CD4-positive, CD25-positive, alpha-beta regulatory T cell (primary cell): ENCODE measurements around the gene NPR1. TPM values are rescaled to one million over a fixed set of nuclear protein-coding genes. Genes with fewer than 3 reads are reported as not detected.
A peak's percentile ranks its signal among the peaks of the same experiment; 100 is the strongest.

Experiments
- ATAC-seq, 2 donors: fragments of 150-1000 bp; cut with Tn5 transposase; one replicate each; pipeline ENCODE4 v1.10.0; 2021; ENCODE audit warnings: low read depth in 2 of 2, moderate number of reproducible peaks in 2 of 2, moderate library complexity in 1 of 2
- DNase-seq, 3 donors: peaks; one replicate each; pipeline versions ENCODE4 v3.0.0 to v3.0.0-alpha.2; 2012 to 2022; ENCODE audit warnings: mixed read lengths in 1 of 3
- H3K27ac ChIP-seq: one replicate; pipeline ENCODE4 v1.7.0; 2013; ENCODE audit warnings: mild to moderate bottlenecking, low read length; ENCODE audit not compliant: insufficient read depth, poor library complexity, severe bottlenecking
- H3K27me3 ChIP-seq: one replicate; pipeline ENCODE4 v1.7.0; 2013; ENCODE audit warnings: low read length; ENCODE audit not compliant: control insufficient read depth, insufficient read depth
- H3K36me3 ChIP-seq: one replicate; pipeline ENCODE4 v1.7.0; 2013; ENCODE audit warnings: mild to moderate bottlenecking, low read length, moderate library complexity; ENCODE audit not compliant: control insufficient read depth, insufficient read depth
- H3K4me1 ChIP-seq: 2 replicates; pipeline ENCODE4 v1.7.0; 2013; ENCODE audit warnings: mild to moderate bottlenecking, low read length; ENCODE audit not compliant: insufficient read depth, control insufficient read depth, poor library complexity, severe bottlenecking
- H3K4me3 ChIP-seq: one replicate; pipeline ENCODE4 v1.7.0; 2013; ENCODE audit warnings: low read depth, mild to moderate bottlenecking, low read length, moderate library complexity
- H3K9me3 ChIP-seq, 2 experiments: 1 replicate in 1 of 2; 2 replicates in 1 of 2; pipeline ENCODE4 v1.7.0; 2013; ENCODE audit warnings: low read length in 2 of 2, mild to moderate bottlenecking in 1 of 2, moderate library complexity in 1 of 2; ENCODE audit not compliant: control insufficient read depth in 2 of 2
- H3K27ac Mint-ChIP-seq, 3 donors: one replicate each; pipeline ENCODE4 v1.8.0; 2020 to 2022; ENCODE audit warnings: mild to moderate bottlenecking in 3 of 3, mixed read lengths in 3 of 3, moderate library complexity in 2 of 3
- H3K27me3 Mint-ChIP-seq: one replicate; pipeline ENCODE4 v1.8.0; 2022; ENCODE audit warnings: mild to moderate bottlenecking, mixed read lengths
- H3K36me3 Mint-ChIP-seq: one replicate; pipeline ENCODE4 v1.8.0; 2020; ENCODE audit warnings: mixed read lengths
- H3K4me1 Mint-ChIP-seq, 4 donors: one replicate each; pipeline ENCODE4 v1.8.0; 2020 to 2022; ENCODE audit warnings: mixed read lengths in 4 of 4, mild to moderate bottlenecking in 1 of 4
- H3K4me3 Mint-ChIP-seq, 4 donors: one replicate each; pipeline ENCODE4 v1.8.0; 2020 to 2022; ENCODE audit warnings: mild to moderate bottlenecking in 4 of 4, mixed read lengths in 4 of 4, moderate library complexity in 3 of 4
- H3K9me3 Mint-ChIP-seq, 7 donors: one replicate each; pipeline ENCODE4 v1.8.0; 2020 to 2022; ENCODE audit warnings: mixed read lengths in 7 of 7, mild to moderate bottlenecking in 3 of 7, moderate library complexity in 2 of 7
- polyA plus RNA-seq, 4 donors: library from polyadenylated mRNA; unstranded; fragments of 300-500 nt; fragmentation: Illumina TruSeq; gene quantifications; one replicate each; pipeline ENCODE4 v1.2.3, GENCODE V29; 2021
- total RNA-seq: library from RNA; stranded (reverse); gene quantifications from one replicate; pipeline ENCODE4 v1.2.3, GENCODE V29; 2022

NPR1 gene
- total and polyA plus RNA-seq, 5 donors from 2014 or later: not detected

- H3K9me3 ChIP-seq: no peaks in the 10 kb centered on the region
- Mint-ChIP-seq H3K27me3 (peaks cover 13% of the 10 kb centered on the region), H3K27ac (no peak overlapping the region), H3K4me3 (no peak overlapping the region), H3K36me3 (no peaks in the 10 kb centered on the region), H3K4me1 (peaks cover 0 to 3% (median 0%) of the 10 kb centered on the region in 4 donors), H3K9me3 (peaks cover 0 to 1% (median 0%) of the 10 kb centered on the region in 7 donors)
- no peaks in the 10 kb centered on the region for H3K4me1 ChIP-seq
- ATAC-seq: no peak
- no peaks in the 10 kb centered on the region for H3K27me3 ChIP-seq
- no peak overlapping the region for H3K27ac ChIP-seq
- no peaks in the 10 kb centered on the region for H3K36me3 ChIP-seq
- no peak overlapping the region for H3K4me3 ChIP-seq
- no peak for DNase-seq
These were observed 18.3 kb downstream of the NPR1 start for GRCh38 chr1:153696741-153697140.

DNA sequence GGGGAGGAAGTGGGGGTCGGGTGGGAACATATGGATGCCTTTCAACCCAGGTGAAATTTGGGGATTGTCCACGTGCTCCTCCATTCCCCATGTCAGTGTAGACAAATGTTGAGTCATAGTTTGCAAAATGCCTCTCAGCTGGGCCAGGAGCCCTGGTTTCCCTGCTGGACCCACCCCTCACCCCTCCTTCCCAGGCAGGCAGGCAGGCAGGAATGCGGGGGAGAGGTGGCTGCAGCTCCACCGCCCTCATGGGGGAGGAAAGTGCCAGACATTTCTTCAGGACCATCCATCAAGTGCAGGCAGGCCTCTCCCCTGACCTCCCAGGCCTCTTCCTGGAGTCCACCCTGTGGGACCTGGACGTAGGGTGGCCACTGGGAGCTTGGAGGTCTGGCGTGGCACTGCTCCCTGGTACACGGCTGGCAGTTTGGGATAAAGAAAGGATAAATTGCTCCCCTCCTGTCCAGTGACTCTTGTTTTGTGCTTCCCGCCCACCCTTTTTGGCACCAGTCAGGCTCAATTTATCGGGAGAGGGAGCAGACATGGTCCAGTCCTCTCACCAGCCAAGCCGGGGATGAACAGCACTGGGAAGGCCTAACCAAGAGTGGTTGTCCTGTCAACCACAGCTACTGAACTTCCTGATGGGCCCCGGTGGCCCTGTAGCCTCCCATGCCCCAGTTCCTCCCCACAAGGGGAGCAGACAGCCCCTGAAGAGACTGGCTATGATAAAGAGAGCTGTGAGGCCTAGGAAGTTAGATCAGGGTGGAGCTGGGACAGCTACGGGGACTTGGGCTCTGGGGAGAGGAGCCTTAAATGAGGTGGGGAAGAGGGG lies 18.9 kb downstream of the NPR1 start:
- Mint-ChIP-seq H3K4me3 (no peak overlapping the region), H3K4me1 (peaks cover 0 to 3% (median 0%) of the 10 kb centered on the region in 4 donors), H3K27ac (no peak overlapping the region), H3K9me3 (peaks cover 0 to 1% (median 0%) of the 10 kb centered on the region in 7 donors), H3K27me3 (peaks cover 12% of the 10 kb centered on the region), H3K36me3 (no peaks in the 10 kb centered on the region)
- DNase-seq: no peak
- no peak for ATAC-seq
- Histone ChIP-seq H3K4me3 (no peak overlapping the region), H3K27me3 (no peaks in the 10 kb centered on the region), H3K9me3 (no peaks in the 10 kb centered on the region), H3K36me3 (no peaks in the 10 kb centered on the region), H3K4me1 (no peaks in the 10 kb centered on the region), H3K27ac (no peak overlapping the region)

DNA sequence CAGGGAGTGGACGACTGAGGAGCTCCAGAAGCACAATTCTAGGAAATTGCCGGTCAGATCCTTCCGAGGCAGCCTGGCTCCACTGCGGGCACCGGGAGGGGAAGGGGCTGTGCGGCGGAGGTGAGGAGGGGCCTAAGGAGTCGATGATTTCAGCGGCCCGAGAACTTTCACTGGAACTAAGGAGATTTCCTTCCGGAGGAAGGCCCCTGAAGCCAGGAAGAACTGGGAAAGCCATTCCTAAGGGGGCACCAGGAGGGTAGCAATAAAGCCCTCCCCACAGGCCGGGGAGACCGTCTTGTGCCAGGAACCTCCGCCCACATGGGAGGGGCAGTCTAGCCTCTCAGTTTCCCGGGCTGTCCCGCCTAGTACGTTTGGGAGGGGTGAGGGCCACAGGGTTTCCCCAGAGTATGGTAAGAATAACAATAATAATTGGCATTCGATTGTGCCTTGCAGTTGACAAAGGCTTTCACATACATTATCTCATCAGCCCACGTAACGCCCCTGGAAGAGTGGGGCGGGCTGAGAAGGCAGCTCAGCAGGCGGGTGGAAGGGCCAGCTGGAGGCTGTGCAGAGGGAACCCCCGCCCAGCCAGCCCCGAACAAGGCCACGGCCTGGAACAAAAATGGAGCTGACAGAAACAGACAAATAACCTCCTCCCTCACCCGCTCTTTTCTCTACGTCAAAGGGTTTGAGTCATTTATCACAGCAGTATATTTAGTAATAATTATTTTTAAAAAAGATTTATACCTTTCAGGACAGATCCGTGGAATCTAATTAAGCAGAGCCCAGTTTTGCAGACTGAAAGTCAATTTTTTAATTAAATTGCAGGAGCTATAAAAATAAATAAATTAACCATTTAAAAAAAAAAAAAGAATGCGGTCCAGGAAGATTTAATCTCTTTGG lies 19.8 kb downstream of the NPR1 start:
- Histone ChIP-seq H3K27ac (no peak overlapping the region), H3K27me3 (no peaks in the 10 kb centered on the region), H3K9me3 (no peaks in the 10 kb centered on the region), H3K36me3 (no peaks in the 10 kb centered on the region), H3K4me1 (no peaks in the 10 kb centered on the region), H3K4me3 (no peak overlapping the region)
- Mint-ChIP-seq H3K4me1 (peaks cover 0 to 3% (median 0%) of the 10 kb centered on the region in 4 donors), H3K27me3 (peaks cover 7% of the 10 kb centered on the region), H3K27ac (no peak overlapping the region), H3K9me3 (peaks cover 0 to 1% (median 0%) of the 10 kb centered on the region in 7 donors), H3K4me3 (no peak overlapping the region), H3K36me3 (no peaks in the 10 kb centered on the region)
- ATAC-seq (no peak), DNase-seq (no peak)

- H3K9me3 ChIP-seq: no peaks in the 10 kb centered on the region
These were observed 20.6 kb downstream of the NPR1 start for GRCh38 chr1:153698923-153699714.

GRCh38 chr1:153699768-153700167 lies 21.3 kb downstream of the NPR1 start:
- no peaks in the 10 kb centered on the region for H3K9me3 ChIP-seq
- no peak overlapping the region for H3K27ac ChIP-seq
- H3K36me3 Mint-ChIP-seq: no peaks in the 10 kb centered on the region
- no peaks in the 10 kb centered on the region for H3K4me1 ChIP-seq
- no peak overlapping the region for H3K4me3 Mint-ChIP-seq
- H3K36me3 ChIP-seq: no peaks in the 10 kb centered on the region
- DNase-seq (no peak), ATAC-seq (no peak)
- no peak overlapping the region for H3K27ac Mint-ChIP-seq
- H3K4me1 Mint-ChIP-seq: peaks cover 0 to 3% (median 0%) of the 10 kb centered on the region in 4 donors
- H3K4me3 ChIP-seq: no peak overlapping the region
- H3K27me3 ChIP-seq: no peaks in the 10 kb centered on the region
- no peaks in the 10 kb centered on the region for H3K27me3 Mint-ChIP-seq
- peaks cover 0 to 1% (median 0%) of the 10 kb centered on the region in 7 donors for H3K9me3 Mint-ChIP-seq

More at GRCh38 chr1:153698923-153699714, 20.6 kb downstream of the NPR1 start:
- H3K27me3 ChIP-seq: no peaks in the 10 kb centered on the region
- no peak for ATAC-seq
- Mint-ChIP-seq H3K27me3 (no peaks in the 10 kb centered on the region), H3K27ac (peak overlapping the region in 1 of 3 donors; percentile 18), H3K4me1 (peaks cover 0 to 3% (median 0%) of the 10 kb centered on the region in 4 donors), H3K9me3 (peaks cover 0 to 1% (median 0%) of the 10 kb centered on the region in 7 donors), H3K4me3 (no peak overlapping the region), H3K36me3 (no peaks in the 10 kb centered on the region)
- H3K36me3 ChIP-seq: no peaks in the 10 kb centered on the region
- no peak overlapping the region for H3K27ac ChIP-seq
- H3K4me1 ChIP-seq: no peaks in the 10 kb centered on the region
- DNase-seq: no peak
- no peak overlapping the region for H3K4me3 ChIP-seq

GRCh38 chr1:153705484-153705883 lies 27.0 kb downstream of the NPR1 start:
- Mint-ChIP-seq H3K9me3 (no peaks in the 10 kb centered on the region), H3K4me3 (no peak overlapping the region), H3K4me1 (no peaks in the 10 kb centered on the region), H3K36me3 (no peaks in the 10 kb centered on the region), H3K27ac (no peak overlapping the region), H3K27me3 (peaks cover 16% of the 10 kb centered on the region)
- H3K36me3 ChIP-seq: no peaks in the 10 kb centered on the region
- H3K4me3 ChIP-seq: no peak overlapping the region
- ATAC-seq (no peak), DNase-seq (no peak)
- H3K27me3 ChIP-seq: no peaks in the 10 kb centered on the region
- H3K27ac ChIP-seq: no peak overlapping the region
- no peaks in the 10 kb centered on the region for H3K9me3 ChIP-seq
- H3K4me1 ChIP-seq: no peaks in the 10 kb centered on the region

GRCh38 chr1:153711026-153711425 lies 32.5 kb downstream of the NPR1 start:
- Mint-ChIP-seq H3K27ac (no peak overlapping the region), H3K36me3 (no peaks in the 10 kb centered on the region), H3K9me3 (no peaks in the 10 kb centered on the region), H3K27me3 (peaks cover 44% of the 10 kb centered on the region), H3K4me1 (no peaks in the 10 kb centered on the region), H3K4me3 (no peak overlapping the region)
- DNase-seq (no peak), ATAC-seq (no peak)
- Histone ChIP-seq H3K27ac (no peak overlapping the region), H3K27me3 (no peaks in the 10 kb centered on the region), H3K36me3 (no peaks in the 10 kb centered on the region), H3K4me3 (no peak overlapping the region), H3K9me3 (no peaks in the 10 kb centered on the region), H3K4me1 (no peaks in the 10 kb centered on the region)
